ENCODE results near the gene DHFR.

DHFR gene

GRCh38 chr5:80641353-80641752 is 13.4 kb downstream of the DHFR start:
- H3K27me3 ChIP-seq (ENCODE audit: low read depth): no peaks in the 10 kb centered on the region
- H3K36me3 ChIP-seq (replicated peaks): peaks cover 87% of the 10 kb centered on the region
- no peaks in the 10 kb centered on the region for H3K4me1 ChIP-seq
- in situ Hi-C loops (cut with MboI; ENCODE audit: low sequenced_read_pairs): no loop called here
- H3K9me3 ChIP-seq: no peaks in the 10 kb centered on the region
- no peak overlapping the region for H3K4me3 ChIP-seq
- no peak for DNase-seq (ENCODE audit: low spot score in 2 of 2)

DNA sequence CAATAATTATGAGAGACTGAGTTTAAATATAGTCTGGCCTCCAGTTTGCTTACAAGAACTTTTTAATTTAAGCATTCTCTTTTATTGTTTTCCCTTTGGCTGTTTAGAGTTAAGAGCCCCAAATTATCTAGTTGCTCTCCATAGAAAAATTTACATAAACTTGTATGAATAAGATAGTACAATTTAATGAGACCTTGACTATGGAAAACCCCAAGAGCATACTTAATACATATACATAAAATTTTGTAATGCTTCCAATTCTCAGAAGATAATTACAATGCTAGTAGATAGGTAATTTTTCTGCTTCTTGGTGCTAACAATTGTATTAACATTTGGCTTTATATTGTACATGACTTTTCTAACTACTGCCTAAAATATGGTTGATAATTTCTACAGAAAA is 20.6 kb downstream of the DHFR start:
- no peaks in the 10 kb centered on the region for H3K9me3 ChIP-seq
- no peak for DNase-seq (ENCODE audit: low spot score in 2 of 2)
- in situ Hi-C loops (cut with MboI; ENCODE audit: low sequenced_read_pairs): no loop called here
- no peaks in the 10 kb centered on the region for H3K27me3 ChIP-seq (ENCODE audit: low read depth)
- peaks cover 74% of the 10 kb centered on the region for H3K36me3 ChIP-seq (replicated peaks)
- H3K4me1 ChIP-seq: no peaks in the 10 kb centered on the region; the same call in 1 of the 2 replicates
- no peak overlapping the region for H3K4me3 ChIP-seq

DNA sequence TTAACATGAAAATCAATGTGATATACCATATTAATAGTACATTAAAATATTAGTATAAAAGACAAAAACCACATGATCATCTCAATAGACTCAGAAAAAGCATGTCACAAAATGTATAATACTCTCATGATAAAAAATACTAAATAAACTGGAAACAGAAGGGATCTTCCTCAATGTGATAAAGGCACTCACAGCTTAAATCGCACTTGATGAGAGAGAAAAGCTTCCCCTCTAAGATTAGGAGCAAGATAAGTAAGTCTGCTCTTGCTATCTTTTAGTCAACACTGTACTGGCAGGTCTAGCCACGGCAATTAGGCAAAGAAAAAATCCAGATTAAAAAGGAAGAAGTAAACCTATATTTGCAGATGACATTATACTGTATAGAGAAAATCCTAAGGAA is 22.1 kb downstream of the DHFR start:
- in situ Hi-C loops (cut with MboI; ENCODE audit: low sequenced_read_pairs): no loop called here
- Histone ChIP-seq H3K4me3 (no peak overlapping the region), H3K4me1 (no peaks in the 10 kb centered on the region; the same call in 1 of the 2 replicates), H3K36me3 (replicated peaks) (peaks cover 62% of the 10 kb centered on the region), H3K9me3 (no peaks in the 10 kb centered on the region), H3K27me3 (ENCODE audit: low read depth) (no peaks in the 10 kb centered on the region)
- no peak for DNase-seq (ENCODE audit: low spot score in 2 of 2)

DNA sequence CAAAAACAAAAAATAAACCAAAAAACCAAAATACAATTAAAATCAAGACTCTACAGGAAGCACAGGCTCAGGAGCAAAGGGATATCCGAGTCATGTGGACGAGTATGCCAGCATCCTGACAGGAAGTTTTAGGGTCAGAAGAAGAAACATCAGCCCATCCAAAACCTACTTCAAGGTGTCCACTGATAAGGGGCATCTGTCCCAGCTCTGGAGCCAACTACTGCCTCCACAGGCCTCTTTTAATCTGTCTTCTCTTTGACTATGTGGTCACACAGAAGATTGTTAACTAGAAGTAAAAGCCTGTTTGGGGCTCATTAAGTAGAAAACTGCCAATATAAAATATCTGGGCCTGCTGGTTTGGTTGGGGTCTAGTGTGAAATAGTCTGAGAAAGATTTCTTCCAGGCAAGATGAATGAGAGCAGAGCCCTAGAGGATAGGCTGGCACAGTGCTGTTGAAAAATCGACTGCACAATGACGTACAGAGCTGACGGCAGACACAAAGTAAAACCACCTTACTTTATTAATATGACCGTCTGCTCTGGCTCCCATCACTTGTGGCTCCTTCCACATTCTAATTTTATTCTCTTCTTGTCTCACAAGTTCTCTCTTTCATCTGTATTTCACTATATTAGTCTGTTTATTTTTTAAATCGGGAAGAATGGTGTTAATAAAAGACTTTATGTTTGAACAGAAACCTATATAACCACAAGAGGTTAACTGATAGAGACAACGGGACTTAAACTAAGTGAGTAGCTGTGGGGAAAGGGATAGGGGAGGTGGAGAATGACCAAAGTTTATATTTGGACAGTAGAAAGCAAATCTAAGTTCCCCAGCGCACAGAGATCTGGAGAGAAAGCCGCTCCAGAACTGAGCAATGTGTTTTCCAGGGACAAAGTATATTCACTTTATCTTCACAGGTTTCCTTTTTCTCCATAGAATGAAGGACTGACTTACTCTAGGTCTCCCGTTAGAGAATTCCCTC is 23.2 kb downstream of the DHFR start:
- no peaks in the 10 kb centered on the region; the same call in 1 of the 2 replicates for H3K4me1 ChIP-seq
- peaks cover 54% of the 10 kb centered on the region for H3K36me3 ChIP-seq (replicated peaks)
- no peak overlapping the region for H3K4me3 ChIP-seq
- no peaks in the 10 kb centered on the region for H3K9me3 ChIP-seq
- in situ Hi-C loops (cut with MboI; ENCODE audit: low sequenced_read_pairs): no loop called here
- no peak for DNase-seq (ENCODE audit: low spot score in 2 of 2)
- H3K27me3 ChIP-seq (ENCODE audit: low read depth): no peaks in the 10 kb centered on the region

GRCh38 chr5:80629281-80629680 is 25.5 kb downstream of the DHFR start:
- Histone ChIP-seq H3K9me3 (no peaks in the 10 kb centered on the region), H3K4me3 (no peak overlapping the region), H3K4me1 (no peaks in the 10 kb centered on the region; the same call in 1 of the 2 replicates), H3K36me3 (replicated peaks) (peaks cover 47% of the 10 kb centered on the region), H3K27me3 (ENCODE audit: low read depth) (0 out of 2 replicates have a peak, but pooled peaks cover 4% of the 10 kb centered on the region)
- in situ Hi-C loops (cut with MboI; ENCODE audit: low sequenced_read_pairs): no loop called here
- DNase-seq (ENCODE audit: low spot score in 2 of 2): no peak

- Histone ChIP-seq H3K4me1 (peaks cover 3% of the 10 kb centered on the region; the same call in 1 of the 2 replicates), H3K4me3 (no peak overlapping the region), H3K36me3 (replicated peaks) (peaks cover 23% of the 10 kb centered on the region), H3K9me3 (no peaks in the 10 kb centered on the region), H3K27me3 (ENCODE audit: low read depth) (0 out of 2 replicates have a peak, but pooled peaks cover 4% of the 10 kb centered on the region)
- no peak for DNase-seq (ENCODE audit: low spot score in 2 of 2)
- in situ Hi-C loops (cut with MboI; ENCODE audit: low sequenced_read_pairs): no loop called here
Observed at GRCh38 chr5:80625230-80625629, 29.6 kb downstream of the DHFR start.

- Histone ChIP-seq H3K9me3 (no peaks in the 10 kb centered on the region), H3K4me3 (no peak overlapping the region), H3K27me3 (ENCODE audit: low read depth) (0 out of 2 replicates have a peak, but pooled peaks cover 4% of the 10 kb centered on the region), H3K4me1 (peaks cover 3% of the 10 kb centered on the region; the same call in 1 of the 2 replicates), H3K36me3 (replicated peaks) (peaks cover 14% of the 10 kb centered on the region)
- peak in 1 of 2 experiments; percentile 25 for DNase-seq (ENCODE audit: low spot score in 2 of 2)
- in situ Hi-C loops (cut with MboI; ENCODE audit: low sequenced_read_pairs): no loop called here
Observed at GRCh38 chr5:80623999-80624398, 30.8 kb downstream of the DHFR start.

- H3K27me3 ChIP-seq (ENCODE audit: low read depth): 0 out of 2 replicates have a peak, but pooled peaks cover 4% of the 10 kb centered on the region
- in situ Hi-C loops (cut with MboI; ENCODE audit: low sequenced_read_pairs): no loop called here
- H3K9me3 ChIP-seq: no peaks in the 10 kb centered on the region
- no peak for DNase-seq (ENCODE audit: low spot score in 2 of 2)
- H3K4me1 ChIP-seq: peaks cover 3% of the 10 kb centered on the region; the same call in 1 of the 2 replicates
- no peak overlapping the region for H3K4me3 ChIP-seq
- H3K36me3 ChIP-seq (replicated peaks): peaks cover 12% of the 10 kb centered on the region
Observed at GRCh38 chr5:80622756-80623155, 32.0 kb downstream of the DHFR start.

DNA sequence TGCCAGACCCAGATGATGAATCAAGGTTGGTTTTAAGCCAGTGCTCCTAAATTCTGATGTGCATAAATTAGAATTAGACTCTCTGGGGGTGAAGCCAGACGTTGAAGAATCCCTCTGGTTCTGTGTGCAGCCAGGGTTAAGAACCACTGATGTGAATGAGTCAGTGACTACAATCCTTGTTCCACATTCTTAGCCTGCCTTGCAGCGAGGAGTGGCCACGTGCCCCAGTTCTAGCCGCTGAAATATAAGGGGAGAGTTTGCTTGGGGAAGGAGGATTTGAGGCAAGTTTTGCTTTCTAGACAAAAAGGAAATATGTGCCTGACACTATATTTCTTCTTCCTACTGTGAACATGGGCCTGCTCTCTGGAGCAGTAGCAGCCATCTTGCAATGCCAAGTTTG is 34.6 kb downstream of the DHFR start:
- Histone ChIP-seq H3K4me1 (peaks cover 16% of the 10 kb centered on the region), H3K36me3 (replicated peaks) (peaks cover 8% of the 10 kb centered on the region; the same call in 1 of the 2 replicates), H3K4me3 (no peak overlapping the region), H3K27me3 (ENCODE audit: low read depth) (no peaks in the 10 kb centered on the region), H3K9me3 (no peaks in the 10 kb centered on the region)
- DNase-seq (ENCODE audit: low spot score in 2 of 2): no peak
- in situ Hi-C loops (cut with MboI; ENCODE audit: low sequenced_read_pairs): no loop called here

DNA sequence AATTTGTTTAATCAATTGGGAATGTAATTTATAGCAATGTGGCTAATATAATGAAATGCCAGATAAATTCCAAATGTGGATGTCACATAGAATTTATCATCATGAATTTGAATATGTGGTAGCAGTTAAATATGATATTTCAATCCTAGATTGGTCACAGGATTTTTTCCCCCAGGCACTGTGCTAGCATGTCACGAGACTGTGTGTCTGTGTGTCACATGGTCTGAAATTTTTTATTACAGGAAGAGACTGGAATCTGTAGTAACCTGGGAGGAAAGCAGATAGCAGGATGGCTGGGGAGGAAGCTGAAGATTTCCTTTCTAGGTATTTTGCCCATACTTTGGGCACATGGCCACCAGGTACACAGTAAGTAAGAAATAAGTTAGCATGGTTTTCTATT is 35.7 kb downstream of the DHFR start:
- in situ Hi-C loops (cut with MboI; ENCODE audit: low sequenced_read_pairs): no loop called here
- Histone ChIP-seq H3K9me3 (no peaks in the 10 kb centered on the region), H3K4me3 (no peak overlapping the region), H3K4me1 (peaks cover 20% of the 10 kb centered on the region), H3K27me3 (ENCODE audit: low read depth) (no peaks in the 10 kb centered on the region), H3K36me3 (replicated peaks) (peaks cover 8% of the 10 kb centered on the region; the same call in 1 of the 2 replicates)
- DNase-seq (ENCODE audit: low spot score in 2 of 2): no peak

- no peak for DNase-seq (ENCODE audit: low spot score in 2 of 2)
- Histone ChIP-seq H3K9me3 (no peaks in the 10 kb centered on the region), H3K4me3 (no peak overlapping the region), H3K4me1 (peaks cover 19% of the 10 kb centered on the region), H3K27me3 (ENCODE audit: low read depth) (no peaks in the 10 kb centered on the region), H3K36me3 (replicated peaks) (peaks cover 8% of the 10 kb centered on the region; the same call in 1 of the 2 replicates)
- in situ Hi-C loops (cut with MboI; ENCODE audit: low sequenced_read_pairs): no loop called here
Observed at GRCh38 chr5:80618438-80618837, 36.3 kb downstream of the DHFR start.

DNA sequence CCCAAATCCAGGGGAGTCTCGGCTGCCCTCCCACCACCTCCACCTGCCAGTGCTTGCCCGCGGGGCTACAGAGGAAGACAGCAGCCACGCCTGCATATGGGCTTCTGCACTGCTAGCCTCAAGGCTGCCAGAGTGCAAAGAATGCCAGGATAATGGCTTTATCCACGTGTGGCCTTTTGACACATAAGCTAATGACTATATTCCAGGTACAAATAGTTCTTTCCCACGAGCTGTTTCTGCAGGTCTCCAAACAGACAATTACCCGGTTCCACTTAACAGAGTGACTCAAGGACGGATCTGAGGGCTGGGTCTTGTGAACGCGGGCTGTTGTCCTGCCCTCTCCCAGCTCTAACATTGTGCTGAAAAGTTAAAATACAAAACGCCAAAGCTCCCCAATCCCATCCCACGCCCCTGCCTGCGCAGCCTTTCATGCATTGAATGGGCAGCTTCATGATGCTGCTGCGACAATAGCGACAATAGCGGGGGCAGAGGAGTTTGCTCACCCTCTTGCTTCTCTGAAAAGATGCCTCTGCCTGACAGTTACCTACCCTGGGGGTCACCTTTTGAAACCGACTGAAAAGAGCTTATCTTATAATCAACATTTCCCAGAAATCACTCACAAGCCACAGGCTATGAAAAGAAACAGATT is 39.4 kb downstream of the DHFR start:
- Histone ChIP-seq H3K36me3 (replicated peaks) (peaks cover 4% of the 10 kb centered on the region; the same call in 1 of the 2 replicates), H3K27me3 (ENCODE audit: low read depth) (no peaks in the 10 kb centered on the region), H3K9me3 (no peaks in the 10 kb centered on the region), H3K4me3 (no peak overlapping the region), H3K4me1 (peaks cover 19% of the 10 kb centered on the region)
- DNase-seq (ENCODE audit: low spot score in 2 of 2): peak; percentile 84 to 86
- in situ Hi-C loops (cut with MboI; ENCODE audit: low sequenced_read_pairs): no loop called here

- H3K9me3 ChIP-seq: no peaks in the 10 kb centered on the region
- no peak for DNase-seq (ENCODE audit: low spot score in 2 of 2)
- in situ Hi-C loops (cut with MboI; ENCODE audit: low sequenced_read_pairs): no loop called here
- H3K4me3 ChIP-seq: no peak overlapping the region
- H3K4me1 ChIP-seq: peaks cover 19% of the 10 kb centered on the region
- no peaks in the 10 kb centered on the region for H3K36me3 ChIP-seq (replicated peaks)
- no peaks in the 10 kb centered on the region for H3K27me3 ChIP-seq (ENCODE audit: low read depth)
Observed at GRCh38 chr5:80609692-80610091, 45.1 kb downstream of the DHFR start.

DNA sequence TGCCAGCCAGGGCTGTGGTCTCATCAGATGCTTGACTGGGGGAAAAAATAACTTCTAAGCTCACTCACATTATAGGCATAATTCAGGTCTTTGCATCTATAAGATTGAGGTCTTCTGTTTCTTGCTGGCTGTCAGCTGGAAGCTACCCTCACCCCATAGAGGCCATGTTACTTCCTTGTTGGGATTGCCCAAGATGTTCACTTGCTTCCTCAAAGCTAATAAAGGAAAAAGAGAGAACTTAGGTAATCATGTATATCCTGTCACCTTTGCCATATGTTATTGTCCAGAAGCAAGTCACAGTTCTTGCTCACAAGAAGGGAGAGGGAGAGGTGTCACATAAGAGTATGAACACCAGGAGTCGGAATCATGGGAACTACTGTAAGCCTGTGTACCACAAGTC is 46.1 kb downstream of the DHFR start:
- H3K9me3 ChIP-seq: no peaks in the 10 kb centered on the region
- H3K27me3 ChIP-seq (ENCODE audit: low read depth): no peaks in the 10 kb centered on the region
- no peaks in the 10 kb centered on the region for H3K36me3 ChIP-seq (replicated peaks)
- H3K4me3 ChIP-seq: no peak overlapping the region
- no peak for DNase-seq (ENCODE audit: low spot score in 2 of 2)
- H3K4me1 ChIP-seq: peaks cover 18% of the 10 kb centered on the region
- in situ Hi-C loops (cut with MboI; ENCODE audit: low sequenced_read_pairs): no loop called here
